ENCODE measurements around the gene PCDH7.

PCDH7 gene, protein sequence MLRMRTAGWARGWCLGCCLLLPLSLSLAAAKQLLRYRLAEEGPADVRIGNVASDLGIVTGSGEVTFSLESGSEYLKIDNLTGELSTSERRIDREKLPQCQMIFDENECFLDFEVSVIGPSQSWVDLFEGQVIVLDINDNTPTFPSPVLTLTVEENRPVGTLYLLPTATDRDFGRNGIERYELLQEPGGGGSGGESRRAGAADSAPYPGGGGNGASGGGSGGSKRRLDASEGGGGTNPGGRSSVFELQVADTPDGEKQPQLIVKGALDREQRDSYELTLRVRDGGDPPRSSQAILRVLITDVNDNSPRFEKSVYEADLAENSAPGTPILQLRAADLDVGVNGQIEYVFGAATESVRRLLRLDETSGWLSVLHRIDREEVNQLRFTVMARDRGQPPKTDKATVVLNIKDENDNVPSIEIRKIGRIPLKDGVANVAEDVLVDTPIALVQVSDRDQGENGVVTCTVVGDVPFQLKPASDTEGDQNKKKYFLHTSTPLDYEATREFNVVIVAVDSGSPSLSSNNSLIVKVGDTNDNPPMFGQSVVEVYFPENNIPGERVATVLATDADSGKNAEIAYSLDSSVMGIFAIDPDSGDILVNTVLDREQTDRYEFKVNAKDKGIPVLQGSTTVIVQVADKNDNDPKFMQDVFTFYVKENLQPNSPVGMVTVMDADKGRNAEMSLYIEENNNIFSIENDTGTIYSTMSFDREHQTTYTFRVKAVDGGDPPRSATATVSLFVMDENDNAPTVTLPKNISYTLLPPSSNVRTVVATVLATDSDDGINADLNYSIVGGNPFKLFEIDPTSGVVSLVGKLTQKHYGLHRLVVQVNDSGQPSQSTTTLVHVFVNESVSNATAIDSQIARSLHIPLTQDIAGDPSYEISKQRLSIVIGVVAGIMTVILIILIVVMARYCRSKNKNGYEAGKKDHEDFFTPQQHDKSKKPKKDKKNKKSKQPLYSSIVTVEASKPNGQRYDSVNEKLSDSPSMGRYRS (N-terminal part only)

DNA sequence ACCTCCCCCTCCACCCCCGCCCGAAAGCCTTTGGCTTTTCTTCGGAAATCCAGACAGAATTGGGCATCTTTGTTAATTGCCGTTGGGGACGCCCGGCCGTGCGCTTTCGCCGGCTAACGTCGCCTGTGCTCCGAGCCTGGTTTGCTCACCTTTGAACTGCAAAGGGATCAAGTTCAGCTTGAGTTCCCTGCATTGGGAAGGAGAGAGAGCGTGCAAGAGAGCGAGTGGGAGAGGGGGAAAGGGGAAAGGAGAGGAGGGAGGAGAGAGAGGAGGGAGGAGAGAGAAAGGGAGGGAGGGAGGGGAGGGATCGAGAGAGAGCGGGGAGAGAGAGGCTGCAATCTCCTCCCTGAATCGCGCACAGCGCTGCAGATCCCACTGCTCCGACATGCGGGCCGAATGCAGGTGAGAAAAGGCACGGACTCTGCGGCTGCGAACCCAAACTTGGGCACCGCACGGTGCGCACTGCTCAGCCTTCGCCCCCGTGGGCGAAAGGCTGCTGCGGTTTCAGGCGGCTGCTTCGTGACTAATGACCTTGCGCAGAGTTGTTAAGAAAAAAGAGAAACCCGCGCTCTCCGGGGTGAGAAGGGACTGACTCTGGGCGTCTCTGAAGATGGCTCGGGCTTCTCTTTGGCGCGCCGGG, at the start of gene PCDH7:
Gene PCDH7 (plus strand): TSS at position 349 of the 640 bp plus-strand sequence. CDS start 1,054 bp downstream, outside the sequence.
- no peak for DNase-seq

DNA sequence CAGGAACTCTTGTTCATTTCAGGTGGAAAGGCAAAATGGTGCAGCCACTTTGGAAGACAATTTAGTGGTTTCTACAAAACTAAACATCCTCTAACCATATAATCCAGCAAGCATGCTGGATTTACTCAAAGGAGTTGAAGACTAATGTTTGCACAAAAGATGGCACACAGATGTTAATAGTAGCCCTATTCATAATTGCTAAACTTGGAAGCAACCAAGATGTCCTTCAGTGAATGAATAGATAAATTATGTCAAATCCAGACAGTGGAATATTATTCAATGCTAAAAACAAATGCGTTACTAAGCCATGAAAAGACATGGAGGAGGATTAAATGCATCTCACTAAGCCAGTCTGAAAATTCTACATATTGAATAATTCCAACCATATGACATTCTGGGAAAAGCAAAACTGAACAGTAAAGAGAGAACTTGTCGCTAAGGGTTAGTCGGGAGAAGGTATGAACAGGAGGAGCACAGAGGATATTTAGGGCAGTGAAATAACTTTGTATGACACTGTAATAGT, 48.2 kb upstream of the PCDH7 start:
- no peak for DNase-seq

DNA sequence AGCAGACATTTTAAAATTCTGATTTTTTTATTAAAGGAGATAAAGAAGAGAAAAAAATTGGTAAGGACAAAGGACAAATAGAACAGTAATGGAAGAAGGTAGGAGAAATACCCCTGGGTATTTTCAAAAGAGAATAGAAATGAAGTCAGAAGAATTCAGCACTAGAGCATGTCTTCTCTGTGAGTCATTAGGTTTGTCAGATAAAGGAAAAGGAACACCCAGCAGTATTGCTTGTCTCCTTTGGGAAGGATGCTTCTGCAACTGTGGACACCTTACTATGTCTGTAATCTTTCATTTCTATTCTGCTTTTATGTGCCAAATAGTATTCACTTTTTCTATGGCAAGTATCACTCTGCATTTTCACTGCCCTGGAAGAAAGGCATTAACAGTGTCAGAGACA, 24.0 kb upstream of the PCDH7 start:
- DNase-seq = no peak

DNA sequence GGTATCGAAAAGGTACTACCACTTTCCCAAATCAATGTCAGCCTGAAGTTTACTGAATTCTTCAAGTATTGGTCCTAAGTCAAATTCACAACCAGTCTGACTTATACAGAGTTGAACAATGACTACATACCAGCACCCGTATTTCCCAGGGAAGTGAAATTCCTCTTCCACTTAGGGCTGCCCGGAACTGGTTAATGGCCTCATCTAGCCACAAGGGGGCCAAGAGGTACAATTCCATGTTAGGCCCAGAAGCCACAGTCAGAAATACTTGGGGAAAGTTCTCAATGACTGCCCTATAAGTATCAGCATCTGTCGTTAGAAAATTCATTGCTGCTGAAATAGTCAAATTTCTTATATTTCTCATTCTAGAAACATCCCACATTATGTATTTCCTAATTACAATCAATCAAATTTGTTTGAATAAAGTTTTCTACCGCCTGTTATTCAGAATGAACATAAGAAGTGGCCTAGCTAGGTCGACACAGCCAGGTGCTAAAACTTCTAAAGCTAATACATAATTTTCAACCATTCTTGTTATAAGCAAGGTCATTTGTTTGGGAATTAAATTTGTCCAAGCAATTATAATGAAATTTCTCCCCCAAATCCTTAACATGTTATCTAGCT, 5.6 kb upstream of the PCDH7 start:
- no peak for DNase-seq

DNA sequence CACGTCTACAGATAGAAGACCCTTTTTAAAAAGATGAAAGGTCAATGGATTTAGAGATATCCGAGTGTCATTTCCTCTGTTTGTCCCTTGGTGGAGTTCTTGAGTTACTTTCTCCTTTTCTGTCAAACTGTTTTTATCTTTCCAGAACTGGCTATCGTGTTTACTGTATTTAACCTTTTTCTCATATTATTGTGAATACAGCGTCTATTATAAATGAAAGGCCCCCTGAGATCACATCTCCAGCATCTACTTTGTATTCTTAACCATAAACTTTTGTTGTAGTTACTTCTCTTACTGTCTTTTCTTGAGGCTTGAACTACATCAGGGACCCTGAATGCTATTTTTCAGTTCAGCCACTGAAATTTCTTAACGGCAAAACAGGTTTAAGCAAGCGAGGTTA, 4.0 kb upstream of the PCDH7 start:
- no peak for DNase-seq

DNA sequence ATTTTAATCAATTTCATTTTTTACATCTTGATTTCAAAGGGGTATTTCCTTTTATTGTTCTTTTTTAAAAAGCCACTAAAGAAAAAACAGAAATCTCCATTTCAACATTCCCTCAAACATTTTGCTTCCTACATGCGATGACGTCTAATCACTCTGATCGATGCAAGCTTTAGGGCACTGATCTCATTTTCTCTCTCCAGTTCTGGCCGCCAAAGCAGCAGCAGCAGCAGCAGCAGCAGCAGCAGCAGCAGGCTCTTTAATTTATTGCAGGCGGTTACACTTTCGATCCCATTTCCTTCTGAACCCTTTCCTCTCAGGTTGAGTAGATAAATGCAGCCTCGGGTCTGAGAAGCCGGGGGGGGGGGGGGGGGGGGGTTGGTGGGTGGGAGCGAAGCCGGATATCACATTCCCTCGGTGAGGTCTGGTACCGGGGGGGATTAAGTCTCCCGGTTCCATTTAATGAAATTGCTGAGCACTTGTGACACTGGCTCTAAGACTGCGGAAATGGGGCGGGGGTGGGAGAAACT, 3.4 kb upstream of the PCDH7 start:
- no peak for DNase-seq

DNA sequence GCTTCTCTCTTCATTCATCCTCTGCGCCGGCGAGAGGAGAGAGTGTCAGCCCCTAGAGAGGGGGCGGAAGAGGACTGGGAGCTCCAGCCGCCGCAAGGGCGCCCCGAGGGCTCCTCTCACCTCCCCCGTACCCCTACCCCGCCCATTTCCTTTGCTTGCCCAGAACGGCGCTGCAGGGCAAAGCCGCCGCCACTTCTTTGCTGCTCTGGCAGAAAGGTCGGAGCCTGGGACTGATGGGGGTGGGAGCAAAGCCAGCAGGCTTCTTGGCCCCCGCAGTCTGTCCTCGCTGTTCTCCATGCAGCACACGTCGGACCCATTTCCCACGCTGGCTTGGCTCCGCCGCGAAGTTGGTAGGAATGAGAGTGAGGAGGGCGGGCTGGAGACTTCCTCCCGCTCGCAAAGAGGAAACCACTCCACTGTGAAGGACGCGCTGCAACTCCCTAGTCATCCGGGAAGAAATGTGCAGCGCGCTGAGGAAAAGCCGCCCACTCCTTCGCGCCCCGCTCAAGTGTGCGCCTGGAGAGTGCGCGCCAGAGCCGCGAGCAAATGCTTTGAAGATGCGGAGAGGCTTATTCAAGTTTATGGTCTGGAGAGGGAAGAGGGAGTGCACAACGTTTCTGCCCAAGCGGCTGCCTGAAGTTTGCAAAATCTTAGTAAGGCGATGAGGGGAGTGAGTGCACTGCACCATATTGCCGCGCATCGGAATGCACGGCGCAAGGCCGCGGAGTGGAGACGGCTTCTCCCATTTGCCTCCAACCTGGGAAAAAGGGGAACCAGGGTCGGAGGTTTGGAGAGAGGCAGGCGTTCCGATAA, 2.8 kb upstream of the PCDH7 start:
- DNase-seq = no peak

DNA sequence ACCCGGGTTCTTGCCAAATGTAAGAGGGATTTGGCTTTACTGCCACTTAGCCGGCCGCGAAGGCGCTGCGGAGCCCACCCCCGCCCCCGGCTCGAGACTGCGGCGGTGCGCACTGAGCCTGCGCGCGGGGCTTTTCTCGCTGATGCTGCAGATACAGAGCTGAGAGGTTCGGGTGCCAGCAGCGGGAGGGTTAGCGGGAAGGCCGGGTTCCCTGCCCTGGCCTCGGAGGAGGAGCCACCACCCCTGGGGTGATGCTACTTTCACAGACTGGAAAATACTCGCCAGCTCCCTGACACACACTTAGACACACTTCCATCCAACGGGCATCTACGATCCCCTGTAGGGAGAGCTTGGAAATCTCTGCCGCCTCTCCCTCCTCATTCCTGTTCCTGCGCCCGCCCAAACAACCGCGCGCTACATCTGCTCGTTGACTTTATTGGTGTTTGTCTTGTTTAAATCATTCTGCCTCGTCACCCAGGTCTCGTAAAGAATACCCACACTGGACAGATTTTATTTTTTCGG, 2.1 kb upstream of the PCDH7 start:
- DNase-seq = no peak

DNA sequence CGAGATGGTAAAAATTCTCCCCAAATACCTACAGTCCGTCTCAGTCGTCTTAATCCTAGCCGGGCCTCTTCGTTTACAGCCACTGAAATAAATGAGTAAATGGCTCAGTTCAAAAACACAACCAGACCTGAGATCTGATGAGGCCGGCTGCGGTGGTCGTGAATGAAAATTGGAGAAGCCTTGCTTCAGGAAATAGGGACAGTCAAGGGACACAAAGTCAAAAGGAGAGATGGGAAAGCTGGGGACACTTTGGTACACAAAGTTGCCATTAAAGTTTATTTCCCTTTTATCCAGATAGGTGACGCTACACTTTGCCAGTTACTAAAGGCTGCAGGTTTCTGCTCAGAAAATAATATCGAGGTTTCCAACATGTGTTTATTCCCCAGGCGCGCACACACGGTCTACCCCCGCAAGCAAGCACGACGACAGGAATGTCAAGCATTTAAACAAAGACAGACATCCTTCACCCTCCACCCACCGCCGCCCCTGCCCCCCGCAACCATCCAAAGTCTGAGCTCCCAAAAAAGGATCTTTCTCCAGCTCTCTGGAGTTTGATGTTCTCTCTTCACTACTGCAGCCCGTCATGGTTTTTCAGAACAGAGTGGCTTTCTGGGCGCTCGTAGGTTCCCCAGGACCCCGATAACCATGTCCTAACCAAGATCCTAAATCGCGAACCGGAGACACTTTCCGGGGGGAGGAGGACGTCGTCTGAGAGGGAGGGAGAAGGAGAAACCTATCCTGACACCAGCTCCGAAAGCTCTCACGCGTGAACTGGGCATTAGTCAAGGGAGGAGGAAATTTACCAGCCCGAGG, 1.3 kb upstream of the PCDH7 start:
- DNase-seq = no peak

DNA sequence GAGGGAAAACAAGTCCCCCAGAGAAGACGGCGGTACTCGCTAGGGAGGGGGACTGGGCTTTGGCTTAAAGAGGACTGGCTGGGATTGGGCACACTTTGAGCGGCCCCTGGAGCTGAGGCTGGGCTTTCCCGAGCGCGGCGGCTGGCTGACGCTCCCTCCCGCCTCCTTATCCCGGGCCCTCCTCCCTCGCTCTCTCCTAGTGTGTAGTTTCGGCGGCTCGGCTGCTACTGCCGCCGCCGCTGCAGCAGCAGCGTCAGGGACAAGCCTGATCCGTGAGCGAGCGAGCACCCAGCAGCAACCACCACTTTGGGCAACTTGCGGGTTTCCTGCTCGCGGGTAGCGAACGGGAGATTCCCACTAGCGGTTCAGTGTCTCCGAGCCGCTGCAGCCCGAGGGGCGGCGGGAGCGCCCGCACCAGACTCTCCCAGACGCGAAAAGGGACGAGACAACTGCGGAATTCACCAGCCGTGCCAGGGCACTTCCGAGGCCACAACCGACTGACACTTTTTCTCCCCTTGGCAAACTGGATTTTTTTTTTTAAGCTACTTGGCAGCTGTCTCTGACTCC, 632 bp upstream of the PCDH7 start:
- no peak for DNase-seq

DNA sequence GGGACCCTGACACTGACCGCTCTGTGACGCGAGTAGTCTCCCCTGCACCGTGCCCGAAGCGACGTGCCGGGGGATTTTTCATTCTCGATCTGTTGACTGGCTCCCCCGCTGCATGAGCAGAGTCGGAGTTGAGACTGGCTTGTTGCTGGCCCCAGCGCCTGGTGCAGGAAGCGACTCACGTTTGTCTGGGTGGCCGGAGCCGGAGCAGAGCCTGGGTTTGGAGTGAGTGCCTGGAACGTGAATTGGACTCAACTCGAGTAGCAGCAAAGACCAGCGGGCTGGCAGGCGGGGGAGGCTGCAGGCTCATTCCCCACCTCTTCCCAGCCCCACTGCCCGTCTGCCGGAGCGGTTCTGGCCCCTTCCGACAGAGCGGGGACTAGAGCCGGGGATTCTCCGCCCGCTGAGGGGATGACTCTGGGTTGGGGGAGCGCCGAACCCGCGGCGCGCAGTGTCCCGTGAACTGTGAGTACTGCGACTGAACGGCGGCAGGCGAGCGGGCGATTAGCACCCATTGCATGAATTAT, 554 bp downstream of the PCDH7 start:
- DNase-seq = no peak

DNA sequence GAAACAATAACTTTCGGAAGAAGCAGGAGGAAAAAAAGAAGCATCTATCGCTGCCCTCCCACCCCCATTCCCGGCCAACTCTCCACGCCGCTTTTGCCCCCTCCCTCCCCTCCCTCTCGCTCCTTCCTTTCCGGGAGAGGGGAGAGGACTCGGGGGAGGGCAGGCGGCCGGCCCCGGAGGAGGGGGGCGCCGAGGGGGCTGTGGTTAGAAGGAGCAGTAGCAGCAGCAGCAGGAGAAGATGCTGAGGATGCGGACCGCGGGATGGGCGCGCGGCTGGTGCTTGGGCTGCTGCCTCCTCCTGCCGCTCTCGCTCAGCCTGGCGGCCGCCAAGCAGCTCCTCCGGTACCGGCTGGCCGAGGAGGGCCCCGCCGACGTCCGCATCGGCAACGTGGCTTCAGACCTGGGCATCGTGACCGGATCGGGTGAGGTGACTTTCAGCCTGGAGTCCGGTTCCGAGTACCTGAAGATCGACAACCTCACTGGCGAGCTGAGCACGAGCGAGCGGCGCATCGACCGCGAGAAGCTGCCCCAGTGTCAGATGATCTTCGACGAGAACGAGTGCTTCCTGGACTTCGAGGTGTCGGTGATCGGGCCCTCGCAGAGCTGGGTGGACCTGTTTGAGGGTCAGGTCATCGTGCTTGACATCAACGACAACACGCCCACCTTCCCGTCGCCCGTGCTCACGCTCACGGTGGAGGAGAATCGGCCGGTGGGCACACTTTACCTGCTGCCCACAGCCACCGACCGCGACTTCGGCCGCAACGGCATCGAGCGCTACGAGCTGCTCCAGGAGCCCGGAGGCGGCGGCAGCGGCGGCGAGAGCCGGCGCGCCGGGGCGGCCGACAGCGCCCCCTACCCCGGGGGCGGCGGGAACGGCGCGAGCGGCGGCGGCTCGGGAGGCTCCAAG, 1.3 kb downstream of the PCDH7 start:
- no peak for DNase-seq

DNA sequence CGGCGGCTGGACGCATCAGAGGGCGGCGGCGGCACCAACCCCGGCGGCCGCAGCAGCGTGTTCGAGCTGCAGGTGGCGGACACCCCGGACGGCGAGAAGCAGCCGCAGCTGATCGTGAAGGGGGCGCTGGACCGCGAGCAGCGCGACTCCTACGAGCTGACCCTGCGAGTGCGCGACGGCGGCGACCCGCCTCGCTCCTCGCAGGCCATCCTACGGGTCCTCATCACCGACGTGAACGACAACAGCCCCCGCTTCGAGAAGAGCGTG, 1.9 kb downstream of the PCDH7 start:
- no peak for DNase-seq

DNA sequence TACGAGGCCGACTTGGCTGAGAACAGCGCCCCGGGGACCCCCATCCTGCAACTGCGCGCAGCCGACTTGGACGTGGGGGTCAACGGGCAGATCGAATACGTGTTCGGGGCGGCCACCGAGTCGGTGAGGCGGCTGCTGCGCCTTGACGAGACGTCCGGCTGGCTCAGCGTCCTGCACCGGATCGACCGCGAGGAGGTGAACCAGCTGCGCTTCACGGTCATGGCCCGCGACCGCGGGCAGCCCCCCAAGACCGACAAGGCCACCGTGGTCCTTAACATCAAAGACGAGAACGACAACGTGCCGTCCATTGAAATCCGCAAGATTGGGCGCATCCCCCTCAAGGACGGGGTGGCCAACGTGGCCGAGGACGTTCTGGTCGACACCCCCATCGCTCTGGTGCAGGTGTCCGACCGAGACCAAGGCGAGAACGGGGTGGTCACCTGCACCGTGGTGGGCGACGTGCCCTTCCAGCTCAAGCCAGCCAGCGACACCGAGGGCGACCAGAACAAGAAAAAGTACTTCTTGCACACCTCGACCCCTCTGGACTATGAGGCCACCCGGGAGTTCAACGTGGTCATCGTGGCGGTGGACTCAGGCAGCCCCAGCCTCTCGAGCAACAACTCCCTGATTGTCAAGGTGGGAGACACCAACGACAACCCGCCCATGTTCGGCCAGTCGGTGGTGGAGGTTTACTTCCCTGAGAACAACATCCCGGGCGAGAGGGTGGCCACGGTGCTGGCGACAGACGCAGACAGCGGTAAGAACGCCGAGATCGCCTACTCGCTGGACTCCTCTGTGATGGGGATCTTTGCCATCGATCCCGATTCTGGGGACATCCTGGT, 2.4 kb downstream of the PCDH7 start:
- no peak for DNase-seq

DNA sequence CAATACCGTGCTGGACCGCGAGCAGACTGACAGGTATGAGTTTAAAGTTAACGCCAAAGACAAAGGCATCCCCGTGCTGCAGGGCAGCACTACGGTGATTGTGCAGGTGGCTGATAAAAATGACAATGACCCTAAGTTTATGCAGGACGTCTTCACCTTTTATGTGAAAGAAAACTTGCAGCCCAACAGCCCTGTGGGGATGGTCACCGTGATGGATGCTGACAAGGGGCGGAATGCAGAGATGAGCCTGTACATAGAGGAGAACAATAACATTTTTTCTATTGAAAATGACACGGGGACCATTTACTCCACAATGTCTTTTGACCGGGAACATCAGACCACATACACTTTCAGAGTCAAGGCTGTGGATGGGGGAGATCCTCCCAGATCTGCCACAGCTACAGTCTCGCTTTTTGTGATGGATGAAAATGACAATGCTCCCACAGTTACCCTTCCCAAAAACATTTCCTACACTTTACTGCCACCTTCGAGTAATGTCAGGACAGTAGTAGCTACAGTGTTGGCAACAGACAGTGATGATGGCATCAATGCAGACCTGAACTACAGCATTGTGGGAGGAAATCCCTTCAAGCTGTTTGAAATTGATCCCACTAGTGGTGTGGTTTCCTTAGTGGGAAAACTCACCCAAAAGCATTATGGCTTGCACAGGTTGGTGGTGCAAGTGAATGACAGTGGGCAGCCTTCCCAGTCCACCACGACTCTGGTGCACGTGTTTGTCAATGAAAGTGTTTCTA, 3.2 kb downstream of the PCDH7 start:
- DNase-seq = no peak

DNA sequence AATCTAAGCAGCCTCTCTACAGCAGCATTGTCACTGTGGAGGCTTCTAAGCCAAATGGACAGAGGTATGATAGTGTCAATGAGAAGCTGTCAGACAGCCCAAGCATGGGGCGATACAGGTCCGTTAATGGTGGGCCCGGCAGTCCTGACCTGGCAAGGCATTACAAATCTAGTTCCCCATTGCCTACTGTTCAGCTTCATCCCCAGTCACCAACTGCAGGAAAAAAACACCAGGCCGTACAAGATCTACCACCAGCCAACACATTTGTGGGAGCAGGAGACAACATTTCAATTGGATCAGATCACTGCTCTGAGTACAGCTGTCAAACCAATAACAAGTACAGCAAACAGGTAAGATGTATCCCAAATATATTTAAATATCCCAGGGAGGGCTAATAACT, 4.1 kb downstream of the PCDH7 start:
- DNase-seq = no peak

DNA sequence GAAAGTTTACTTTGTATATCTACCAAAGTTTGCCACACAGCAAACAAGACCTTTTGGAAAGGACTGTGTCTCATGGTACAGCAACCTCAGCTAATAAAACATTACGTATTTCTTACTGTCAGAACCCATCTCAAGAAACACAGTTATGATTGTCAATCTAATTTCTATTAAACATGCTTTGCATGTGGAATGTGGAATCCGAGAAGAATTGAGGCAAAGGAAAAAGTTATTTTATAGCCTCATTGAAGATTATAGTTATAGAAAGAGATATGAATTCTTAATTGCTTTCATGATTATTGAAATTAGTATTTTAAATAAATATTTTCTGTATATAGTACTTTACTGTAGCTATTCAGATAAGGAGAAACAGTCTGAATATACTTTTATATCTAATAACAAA, 5.4 kb downstream of the PCDH7 start:
- DNase-seq = no peak

Data from SIG-M5 (cell line).